Measurements from ENCODE around the gene HIC1. TPM values are rescaled to one million over a fixed set of nuclear protein-coding genes. Genes with fewer than 3 reads are reported as not detected.
A peak's percentile ranks its signal among the peaks of the same experiment; 100 is the strongest.

HIC1 gene
- total RNA-seq, 1 donor: 18.5 TPM

DNA sequence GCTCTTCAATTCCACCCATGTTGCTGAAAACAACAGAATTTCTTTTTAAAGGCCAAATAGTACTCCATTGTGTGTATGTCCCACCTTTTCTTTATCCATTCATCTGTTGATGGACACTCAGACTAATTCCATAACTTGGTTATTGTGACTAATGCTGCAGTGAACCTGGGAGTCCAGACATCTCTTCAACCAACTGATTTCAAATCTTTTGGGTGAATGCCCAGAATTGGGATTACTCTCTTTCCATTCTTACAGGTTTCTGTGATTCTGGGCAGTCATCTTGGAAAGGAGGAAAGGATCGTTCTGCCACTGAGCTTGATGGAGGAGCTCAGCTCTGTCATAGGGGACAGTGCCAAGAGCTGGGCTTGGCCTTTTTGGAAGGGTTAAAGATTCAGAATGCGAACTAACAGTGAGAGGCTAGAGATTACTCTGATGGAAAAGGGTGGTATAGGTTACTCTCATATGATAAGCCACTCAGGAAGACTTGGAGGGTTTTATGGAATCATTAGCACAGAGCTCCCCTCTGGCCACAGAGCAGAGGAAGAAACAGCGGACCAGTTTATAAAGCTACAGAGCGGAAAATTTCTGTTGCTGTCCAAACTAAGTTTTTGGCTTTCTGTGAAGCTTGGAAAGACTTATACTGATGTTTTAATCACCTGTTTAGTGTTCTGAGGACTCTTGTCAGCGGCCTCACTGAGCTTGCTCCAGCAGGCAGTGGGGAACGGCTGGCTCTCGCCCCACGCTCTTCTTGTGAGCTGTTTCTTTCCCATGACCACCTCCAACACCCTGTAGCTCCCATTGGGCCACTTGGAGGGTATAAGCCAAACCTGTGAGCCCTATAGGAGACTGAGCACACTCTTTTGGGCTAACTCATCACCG is 48.3 kb downstream of the HIC1 start:
- Histone ChIP-seq H3K4me1 (ENCODE audit: insufficient read depth, low read length) (peaks cover 27% of the 10 kb centered on the region), H3K79me2 (ENCODE audit: insufficient read depth, low read length) (no peaks in the 10 kb centered on the region), H2AFZ (ENCODE audit: low read length) (no peak overlapping the region), H3K4me2 (ENCODE audit: insufficient read depth, low read length) (no peak overlapping the region), H3K36me3 (ENCODE audit: insufficient read depth, low read length) (no peaks in the 10 kb centered on the region), H3K4me3 (ENCODE audit: insufficient read depth, low read length) (no peak overlapping the region), H3K27me3 (ENCODE audit: insufficient read depth, low read length) (no peaks in the 10 kb centered on the region), H4K20me1 (ENCODE audit: insufficient read depth, low read length) (no peaks in the 10 kb centered on the region), H3K9me3 (ENCODE audit: low read depth, low read length) (no peaks in the 10 kb centered on the region), H3K27ac (ENCODE audit: low read depth, low read length) (peak overlapping the region; percentile 20)
- TF ChIP-seq, protein P1, sequence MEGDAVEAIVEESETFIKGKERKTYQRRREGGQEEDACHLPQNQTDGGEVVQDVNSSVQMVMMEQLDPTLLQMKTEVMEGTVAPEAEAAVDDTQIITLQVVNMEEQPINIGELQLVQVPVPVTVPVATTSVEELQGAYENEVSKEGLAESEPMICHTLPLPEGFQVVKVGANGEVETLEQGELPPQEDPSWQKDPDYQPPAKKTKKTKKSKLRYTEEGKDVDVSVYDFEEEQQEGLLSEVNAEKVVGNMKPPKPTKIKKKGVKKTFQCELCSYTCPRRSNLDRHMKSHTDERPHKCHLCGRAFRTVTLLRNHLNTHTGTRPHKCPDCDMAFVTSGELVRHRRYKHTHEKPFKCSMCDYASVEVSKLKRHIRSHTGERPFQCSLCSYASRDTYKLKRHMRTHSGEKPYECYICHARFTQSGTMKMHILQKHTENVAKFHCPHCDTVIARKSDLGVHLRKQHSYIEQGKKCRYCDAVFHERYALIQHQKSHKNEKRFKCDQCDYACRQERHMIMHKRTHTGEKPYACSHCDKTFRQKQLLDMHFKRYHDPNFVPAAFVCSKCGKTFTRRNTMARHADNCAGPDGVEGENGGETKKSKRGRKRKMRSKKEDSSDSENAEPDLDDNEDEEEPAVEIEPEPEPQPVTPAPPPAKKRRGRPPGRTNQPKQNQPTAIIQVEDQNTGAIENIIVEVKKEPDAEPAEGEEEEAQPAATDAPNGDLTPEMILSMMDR (IDR thresholded peaks at IDR 0.05; ENCODE audit: extremely low read depth, low read depth, low read length): no peak
- DNase-seq (ENCODE audit: insufficient read length, low spot score, missing footprints): no peak

DNA sequence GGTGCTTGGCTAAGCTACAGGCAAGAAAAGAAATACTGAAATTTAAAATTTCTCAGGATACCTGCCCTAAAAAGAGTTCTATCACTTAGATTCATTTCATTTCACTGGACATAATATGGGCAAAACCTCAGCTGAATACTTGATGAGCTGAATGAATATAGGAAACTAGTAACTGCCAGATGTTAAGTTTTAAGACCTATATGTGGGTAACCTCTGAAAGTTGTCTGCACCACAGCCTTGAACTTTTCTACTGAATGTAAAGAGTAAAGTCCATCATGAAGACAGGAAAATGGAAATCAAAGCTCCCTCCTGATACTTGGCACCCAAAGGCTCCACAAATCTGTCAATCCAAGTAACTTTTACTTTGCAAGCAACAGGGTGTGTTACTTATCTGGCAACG is 50.8 kb downstream of the HIC1 start:
- no peak for DNase-seq (ENCODE audit: insufficient read length, low spot score, missing footprints)
- Histone ChIP-seq H3K9me3 (ENCODE audit: low read depth, low read length) (no peaks in the 10 kb centered on the region), H2AFZ (ENCODE audit: low read length) (no peak overlapping the region), H3K79me2 (ENCODE audit: insufficient read depth, low read length) (peaks cover 2% of the 10 kb centered on the region), H3K27ac (ENCODE audit: low read depth, low read length) (no peak overlapping the region), H3K36me3 (ENCODE audit: insufficient read depth, low read length) (no peaks in the 10 kb centered on the region), H4K20me1 (ENCODE audit: insufficient read depth, low read length) (no peaks in the 10 kb centered on the region), H3K4me3 (ENCODE audit: insufficient read depth, low read length) (no peak overlapping the region), H3K27me3 (ENCODE audit: insufficient read depth, low read length) (no peaks in the 10 kb centered on the region), H3K4me1 (ENCODE audit: insufficient read depth, low read length) (peaks cover 29% of the 10 kb centered on the region), H3K4me2 (ENCODE audit: insufficient read depth, low read length) (no peak overlapping the region)
- TF ChIP-seq, protein P1 (IDR thresholded peaks at IDR 0.05; ENCODE audit: extremely low read depth, low read depth, low read length): no peak

DNA sequence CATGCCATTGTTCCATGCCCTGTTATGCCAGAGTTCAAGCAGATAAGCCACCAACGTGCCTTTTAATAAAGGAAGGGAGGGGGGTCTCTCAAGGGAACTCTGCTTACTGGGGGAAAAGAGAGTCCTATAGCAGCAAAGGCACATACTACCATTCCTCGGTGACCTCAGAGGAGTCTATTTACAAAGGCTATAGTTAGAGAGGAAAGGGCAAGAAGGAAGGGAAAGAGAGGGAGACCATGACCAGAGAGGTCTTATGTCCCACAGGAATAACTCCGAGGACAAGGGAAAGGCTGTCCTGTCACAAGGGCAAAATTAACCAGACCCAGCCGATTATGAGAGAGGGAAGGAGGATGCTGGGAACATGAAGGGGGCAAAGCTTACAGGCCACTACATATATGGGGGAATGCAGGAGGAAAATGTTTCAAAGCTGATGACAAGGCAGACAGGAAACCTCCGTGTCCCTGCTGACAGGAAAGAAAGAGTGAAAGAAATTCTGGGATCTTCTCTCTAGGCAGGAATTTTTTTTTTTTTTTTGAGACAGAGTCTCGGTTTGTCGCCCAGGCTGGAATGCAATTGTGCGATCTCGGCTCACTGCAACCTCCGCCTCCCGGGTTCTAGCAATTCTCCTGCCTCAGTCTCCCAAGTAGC is 51.5 kb downstream of the HIC1 start:
- Histone ChIP-seq H3K36me3 (ENCODE audit: insufficient read depth, low read length) (no peaks in the 10 kb centered on the region), H3K4me2 (ENCODE audit: insufficient read depth, low read length) (no peak overlapping the region), H3K4me1 (ENCODE audit: insufficient read depth, low read length) (peaks cover 29% of the 10 kb centered on the region), H2AFZ (ENCODE audit: low read length) (no peak overlapping the region), H3K27ac (ENCODE audit: low read depth, low read length) (no peak overlapping the region), H3K9me3 (ENCODE audit: low read depth, low read length) (no peaks in the 10 kb centered on the region), H3K27me3 (ENCODE audit: insufficient read depth, low read length) (no peaks in the 10 kb centered on the region), H3K79me2 (ENCODE audit: insufficient read depth, low read length) (peaks cover 2% of the 10 kb centered on the region), H3K4me3 (ENCODE audit: insufficient read depth, low read length) (no peak overlapping the region), H4K20me1 (ENCODE audit: insufficient read depth, low read length) (no peaks in the 10 kb centered on the region)
- TF ChIP-seq, protein P1 (IDR thresholded peaks at IDR 0.05; ENCODE audit: extremely low read depth, low read depth, low read length): no peak
- no peak for DNase-seq (ENCODE audit: insufficient read length, low spot score, missing footprints)

DNA sequence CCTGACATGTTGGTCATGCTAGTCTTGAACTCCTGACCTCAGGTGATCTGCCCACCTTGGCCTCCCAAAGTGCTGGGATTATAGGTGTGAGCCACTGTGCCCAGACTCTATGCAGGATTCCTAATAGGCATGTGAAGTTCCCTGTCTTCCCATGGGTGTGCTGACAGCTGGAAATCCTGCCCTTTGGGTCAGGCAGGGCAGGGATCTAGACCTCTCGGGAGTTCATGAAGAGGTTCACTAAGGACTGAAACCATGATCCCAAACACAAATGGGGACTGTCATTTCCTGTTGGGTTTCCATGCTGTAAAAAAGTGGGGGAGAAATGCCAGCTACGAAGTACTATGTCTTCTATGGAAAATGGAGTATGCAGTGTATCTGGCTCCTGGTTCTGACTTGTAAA is 52.1 kb downstream of the HIC1 start:
- Histone ChIP-seq H3K79me2 (ENCODE audit: insufficient read depth, low read length) (peaks cover 2% of the 10 kb centered on the region), H3K4me3 (ENCODE audit: insufficient read depth, low read length) (no peak overlapping the region), H2AFZ (ENCODE audit: low read length) (no peak overlapping the region), H3K36me3 (ENCODE audit: insufficient read depth, low read length) (no peaks in the 10 kb centered on the region), H3K27ac (ENCODE audit: low read depth, low read length) (no peak overlapping the region), H3K4me2 (ENCODE audit: insufficient read depth, low read length) (no peak overlapping the region), H4K20me1 (ENCODE audit: insufficient read depth, low read length) (no peaks in the 10 kb centered on the region), H3K4me1 (ENCODE audit: insufficient read depth, low read length) (peaks cover 35% of the 10 kb centered on the region), H3K9me3 (ENCODE audit: low read depth, low read length) (no peaks in the 10 kb centered on the region), H3K27me3 (ENCODE audit: insufficient read depth, low read length) (no peaks in the 10 kb centered on the region)
- TF ChIP-seq, protein P1 (IDR thresholded peaks at IDR 0.05; ENCODE audit: extremely low read depth, low read depth, low read length): no peak
- no peak for DNase-seq (ENCODE audit: insufficient read length, low spot score, missing footprints)
